ENCODE data around the gene SNX32. TPM values are rescaled to one million over a fixed set of nuclear protein-coding genes. Genes with fewer than 3 reads are reported as not detected.

The SNX32 gene
- total and polyA plus RNA-seq, 2 of the 13 experiments (the other 11 are each of a cell fraction or from before 2014, with no cell fraction given), result 0.09 to 0.34 TPM

DNA sequence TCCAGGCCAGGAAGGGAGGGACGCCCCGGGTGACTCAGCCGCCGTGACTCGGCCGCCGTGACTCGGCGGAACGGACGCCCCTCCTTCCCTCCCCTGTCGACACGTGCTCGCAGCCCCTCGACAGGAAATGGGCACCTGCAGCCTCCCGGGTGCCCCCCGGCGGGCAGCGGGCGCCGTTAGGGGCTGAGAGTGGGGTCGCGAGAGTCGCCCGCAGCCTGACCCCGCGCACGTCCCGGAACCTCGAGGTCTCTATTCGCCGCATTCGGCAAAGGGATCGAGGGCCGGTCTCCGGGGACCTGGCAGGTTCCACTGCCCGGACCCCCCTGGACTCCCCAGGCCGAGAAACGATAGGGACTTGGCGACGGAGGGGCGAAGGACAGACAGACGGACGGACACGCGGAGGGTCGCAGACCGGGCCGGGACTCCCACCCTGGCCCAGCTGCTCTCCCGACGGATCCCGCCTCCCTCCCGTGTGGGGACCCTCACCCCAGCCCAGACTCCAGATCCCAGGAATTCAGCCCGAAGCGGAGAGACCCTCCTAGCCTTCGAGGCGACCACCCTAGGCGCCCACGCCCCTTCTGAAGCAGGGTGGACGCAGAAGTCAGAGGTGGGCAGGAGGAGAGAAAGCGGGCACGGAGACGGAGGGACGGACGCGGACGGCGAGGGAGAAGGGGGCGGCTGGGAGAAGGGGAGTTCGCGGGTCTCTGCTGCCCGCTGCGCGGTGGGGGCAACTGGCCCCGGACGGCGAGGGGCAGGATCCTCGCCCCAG, 65.8 kb downstream of the SNX32 start (continued):
- TF ChIP-seq HOMEZ (CRISPR knock-in tag; IDR thresholded peaks at IDR 0.05; ENCODE audit: low read depth) (no peak), HMGXB4 (CRISPR knock-in tag; IDR thresholded peaks at IDR 0.05; ENCODE audit: borderline replicate concordance in 1 of 2, low read depth in 1 of 2) (peak; percentile 26 to 82; a peak in 2 of 4 replicates), RORA (CRISPR knock-in tag; IDR thresholded peaks at IDR 0.05) (no peak), ZFYVE20 (CRISPR knock-in tag; IDR thresholded peaks at IDR 0.05; ENCODE audit: borderline replicate concordance, low read depth) (no peak), RELA (CRISPR knock-in tag; IDR thresholded peaks at IDR 0.05) (peak; percentile 50; the same call in 1 of the 2 replicates), JARID2 (CRISPR knock-in tag; IDR thresholded peaks at IDR 0.05; ENCODE audit: insufficient replicate concordance) (no peak), ZNF446 (CRISPR knock-in tag; IDR thresholded peaks at IDR 0.05) (peak; percentile 57), PREB (CRISPR knock-in tag; IDR thresholded peaks at IDR 0.05) (no peak), ZMAT3 (CRISPR knock-in tag; conservative IDR thresholded peaks at IDR 0.05) (0 out of 2 replicates have a peak, but pooled peaks have one; percentile 1), GABPA (IDR thresholded peaks at IDR 0.05; ENCODE audit: low read depth, low read length) (no peak), GABPA (CRISPR knock-in tag; IDR thresholded peaks at IDR 0.05; ENCODE audit: low read depth) (no peak), CERS6 (CRISPR knock-in tag; IDR thresholded peaks at IDR 0.05) (no peak), ZNF891 (CRISPR knock-in tag; IDR thresholded peaks at IDR 0.05) (peak; percentile 28; the same call in 1 of the 2 replicates), EEA1 (CRISPR knock-in tag; IDR thresholded peaks at IDR 0.05; ENCODE audit: borderline replicate concordance) (no peak)
- TF ChIP-seq, protein P1, sequence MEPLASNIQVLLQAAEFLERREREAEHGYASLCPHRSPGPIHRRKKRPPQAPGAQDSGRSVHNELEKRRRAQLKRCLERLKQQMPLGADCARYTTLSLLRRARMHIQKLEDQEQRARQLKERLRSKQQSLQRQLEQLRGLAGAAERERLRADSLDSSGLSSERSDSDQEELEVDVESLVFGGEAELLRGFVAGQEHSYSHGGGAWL (CRISPR knock-in tag; IDR thresholded peaks at IDR 0.05), result peak; percentile 88; the same call in 1 of the 2 replicates
- TF ChIP-seq, protein P2, sequence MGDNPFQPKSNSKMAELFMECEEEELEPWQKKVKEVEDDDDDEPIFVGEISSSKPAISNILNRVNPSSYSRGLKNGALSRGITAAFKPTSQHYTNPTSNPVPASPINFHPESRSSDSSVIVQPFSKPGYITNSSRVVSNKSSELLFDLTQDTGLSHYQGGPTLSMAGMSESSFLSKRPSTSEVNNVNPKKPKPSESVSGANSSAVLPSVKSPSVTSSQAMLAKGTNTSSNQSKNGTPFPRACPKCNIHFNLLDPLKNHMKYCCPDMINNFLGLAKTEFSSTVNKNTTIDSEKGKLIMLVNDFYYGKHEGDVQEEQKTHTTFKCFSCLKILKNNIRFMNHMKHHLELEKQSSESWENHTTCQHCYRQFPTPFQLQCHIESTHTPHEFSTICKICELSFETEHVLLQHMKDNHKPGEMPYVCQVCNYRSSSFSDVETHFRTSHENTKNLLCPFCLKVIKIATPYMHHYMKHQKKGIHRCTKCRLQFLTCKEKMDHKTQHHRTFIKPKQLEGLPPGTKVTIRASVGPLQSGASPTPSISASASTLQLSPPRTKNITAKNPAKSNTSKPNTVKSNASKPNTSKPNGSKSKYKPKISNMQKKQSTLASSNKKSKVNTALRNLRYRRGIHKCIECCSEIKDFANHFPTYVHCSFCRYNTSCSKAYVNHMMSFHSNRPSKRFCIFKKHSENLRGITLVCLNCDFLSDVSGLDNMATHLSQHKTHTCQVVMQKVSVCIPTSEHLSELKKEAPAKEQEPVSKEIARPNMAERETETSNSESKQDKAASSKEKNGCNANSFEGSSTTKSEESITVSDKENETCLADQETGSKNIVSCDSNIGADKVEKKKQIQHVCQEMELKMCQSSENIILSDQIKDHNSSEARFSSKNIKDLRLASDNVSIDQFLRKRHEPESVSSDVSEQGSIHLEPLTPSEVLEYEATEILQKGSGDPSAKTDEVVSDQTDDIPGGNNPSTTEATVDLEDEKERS (CRISPR knock-in tag; IDR thresholded peaks at IDR 0.05), result no peak
- TF ChIP-seq, protein P3, sequence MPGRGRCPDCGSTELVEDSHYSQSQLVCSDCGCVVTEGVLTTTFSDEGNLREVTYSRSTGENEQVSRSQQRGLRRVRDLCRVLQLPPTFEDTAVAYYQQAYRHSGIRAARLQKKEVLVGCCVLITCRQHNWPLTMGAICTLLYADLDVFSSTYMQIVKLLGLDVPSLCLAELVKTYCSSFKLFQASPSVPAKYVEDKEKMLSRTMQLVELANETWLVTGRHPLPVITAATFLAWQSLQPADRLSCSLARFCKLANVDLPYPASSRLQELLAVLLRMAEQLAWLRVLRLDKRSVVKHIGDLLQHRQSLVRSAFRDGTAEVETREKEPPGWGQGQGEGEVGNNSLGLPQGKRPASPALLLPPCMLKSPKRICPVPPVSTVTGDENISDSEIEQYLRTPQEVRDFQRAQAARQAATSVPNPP (CRISPR knock-in tag; IDR thresholded peaks at IDR 0.05), result 0 out of 2 replicates have a peak, but pooled peaks have one; percentile 41
